GM21717 (cell line): ENCODE results near the gene FAM120A.

ENCODE experiments used
- ATAC-seq: cut with Tn5 transposase; IDR thresholded peaks from one replicate; pipeline ENCODE4 v1.9.1; 2021; ENCODE audit warnings: mild to moderate bottlenecking, moderate library complexity; ENCODE audit not compliant: unreplicated experiment

The FAM120A gene

GRCh38 chr9:93440896-93441580 is 10.4 kb upstream of the FAM120A start:
- no peak for ATAC-seq

- no peak for ATAC-seq
Measured at GRCh38 chr9:93446073-93446472, 5.4 kb upstream of the FAM120A start.

DNA sequence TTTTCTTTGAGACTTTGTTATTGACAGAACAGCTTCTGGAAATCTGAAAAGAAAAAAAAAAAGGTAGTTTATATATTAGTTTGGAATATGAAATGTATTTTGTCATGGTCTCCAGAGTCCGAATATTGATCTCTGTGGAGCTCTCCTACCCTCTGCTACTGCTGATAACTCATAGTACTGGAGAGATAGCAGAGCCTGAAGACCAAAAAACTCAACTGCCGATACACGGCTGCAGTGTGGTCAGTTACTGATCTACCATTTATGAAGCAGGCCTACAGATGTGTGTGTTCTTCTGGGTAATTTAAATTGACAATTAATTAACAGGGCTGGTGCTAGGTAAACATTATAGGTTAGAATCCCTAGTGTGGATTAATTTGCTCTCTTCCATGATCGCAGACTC is 3.8 kb upstream of the FAM120A start:
- no peak for ATAC-seq

- no peak for ATAC-seq
Measured at GRCh38 chr9:93451849-93452709, 594 bp downstream of the FAM120A start.

- no peak for ATAC-seq
Measured at GRCh38 chr9:93452710-93453046, 1.2 kb downstream of the FAM120A start.

DNA sequence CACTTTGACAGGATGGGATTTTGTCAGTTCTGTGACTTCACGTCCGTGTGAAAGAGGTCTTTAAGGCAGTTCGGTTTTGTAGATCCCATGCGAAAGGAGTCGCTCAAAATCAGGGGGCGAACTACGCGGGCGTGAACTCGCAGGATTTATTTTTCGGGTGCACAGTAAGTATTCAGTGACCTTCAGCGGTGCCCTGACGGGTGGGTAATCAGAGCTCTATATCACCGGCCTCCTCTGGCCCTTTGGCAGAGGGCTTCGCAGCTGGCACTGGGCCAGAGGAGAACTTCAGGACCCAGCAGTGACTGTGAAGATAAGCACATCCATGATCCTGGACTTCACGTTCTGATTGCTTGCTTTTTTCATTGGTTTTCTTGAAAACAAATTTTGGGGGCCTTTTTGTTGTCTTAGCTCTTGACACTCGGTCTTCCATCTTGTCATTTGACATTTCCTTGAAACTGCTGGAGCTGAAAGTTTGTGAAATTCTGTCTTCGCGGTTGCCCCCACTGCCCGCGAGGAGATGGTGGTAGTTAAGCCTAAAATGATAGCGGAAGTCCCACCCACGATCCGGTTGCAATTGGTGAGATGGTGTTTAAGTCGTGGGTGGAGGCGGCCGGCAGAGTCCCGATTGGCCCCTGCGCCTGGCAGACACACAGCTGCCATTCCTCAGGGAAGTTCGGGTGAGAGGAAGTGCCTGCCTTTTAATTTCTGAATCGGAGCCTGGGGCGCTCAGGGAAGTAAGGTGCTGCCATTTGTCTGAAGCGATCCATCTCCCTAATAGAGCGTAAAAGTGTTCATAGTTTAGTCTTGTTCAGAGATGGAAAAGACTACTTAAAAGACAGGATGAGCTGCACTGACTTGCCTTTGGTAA is 1.8 kb downstream of the FAM120A start, which contains the start of gene FAM120AOS:
Gene FAM120AOS, minus strand, starts transcription at position 535 of the 868 bp plus-strand sequence. CDS start 872 bp downstream, outside the sequence.
- ATAC-seq, result peak; percentile 72

DNA sequence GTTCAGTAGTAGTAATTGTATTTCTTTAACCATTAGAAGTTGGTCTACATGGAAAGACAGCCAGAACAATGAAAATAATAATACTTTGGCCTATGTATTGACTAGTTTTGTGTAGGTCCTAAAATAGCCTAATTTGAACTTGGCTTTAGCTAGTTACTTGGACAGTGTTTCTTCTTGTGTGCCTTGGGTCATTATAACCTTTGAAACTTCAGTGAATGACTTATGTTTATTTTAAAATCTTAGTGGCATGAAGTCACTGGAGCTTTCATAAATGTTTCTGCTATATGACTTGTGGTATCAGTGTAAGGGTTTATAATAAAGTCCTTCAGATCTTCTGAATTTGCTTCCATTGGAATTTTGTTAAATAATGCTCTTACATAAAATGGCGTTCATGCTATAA is 4.5 kb downstream of the FAM120A start:
- no peak for ATAC-seq

- no peak for ATAC-seq
Measured at GRCh38 chr9:93456504-93456903, 5.0 kb downstream of the FAM120A start.

GRCh38 chr9:93457006-93457405 is 5.5 kb downstream of the FAM120A start:
- no peak for ATAC-seq

- ATAC-seq, result no peak
Measured at GRCh38 chr9:93458712-93459111, 7.2 kb downstream of the FAM120A start.

GRCh38 chr9:93459432-93459847 is 8.0 kb downstream of the FAM120A start:
- no peak for ATAC-seq

DNA sequence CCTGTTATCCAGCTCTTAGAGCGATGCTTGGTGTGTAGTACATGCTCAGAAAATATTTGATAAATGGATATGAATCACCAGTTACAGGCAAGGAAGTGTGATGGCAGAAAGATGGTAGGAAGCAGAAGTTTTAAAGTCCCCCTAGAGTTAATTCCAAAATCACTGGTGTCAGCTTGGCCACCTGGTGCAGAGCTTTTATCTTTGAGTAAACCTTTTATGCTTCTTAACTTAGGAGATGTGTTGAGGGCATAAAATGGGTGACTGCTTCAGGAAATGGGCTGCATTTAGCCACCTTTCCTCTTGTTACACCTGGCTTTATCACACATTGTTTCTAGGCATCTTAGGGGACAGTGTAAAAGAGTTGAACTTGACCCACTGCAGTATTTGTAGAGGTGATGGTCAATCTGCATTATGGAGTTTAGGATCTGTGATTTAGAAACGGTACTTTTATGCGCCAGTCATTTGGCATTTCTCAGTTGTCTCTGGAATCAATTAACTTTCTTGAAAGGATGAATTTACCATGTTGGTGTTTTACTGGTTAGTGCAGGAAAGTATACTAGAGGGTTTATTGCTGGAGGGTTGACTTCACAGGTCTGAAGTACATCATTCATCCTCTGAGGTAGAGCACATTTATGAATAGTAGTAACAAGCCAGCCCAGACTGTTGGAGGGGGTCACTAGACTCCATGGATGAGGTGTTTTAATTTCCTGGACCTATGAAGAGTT is 9.4 kb downstream of the FAM120A start:
- no peak for ATAC-seq

DNA sequence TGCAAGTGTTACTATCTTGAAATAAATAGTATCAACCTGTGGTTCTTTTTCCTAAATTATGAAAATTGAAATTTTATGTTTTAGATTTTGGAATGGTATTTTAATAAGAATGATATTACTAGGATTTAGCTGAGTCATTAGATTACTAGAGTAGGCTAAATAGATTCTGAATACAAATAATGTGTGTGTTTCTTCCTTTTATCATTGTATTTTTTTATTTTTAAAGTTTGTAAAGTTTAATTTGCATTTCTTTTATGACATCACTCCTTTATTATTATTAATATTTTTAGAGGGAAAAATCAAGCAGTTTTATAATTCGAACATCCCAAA is 9.9 kb downstream of the FAM120A start:
- ATAC-seq, result no peak

DNA sequence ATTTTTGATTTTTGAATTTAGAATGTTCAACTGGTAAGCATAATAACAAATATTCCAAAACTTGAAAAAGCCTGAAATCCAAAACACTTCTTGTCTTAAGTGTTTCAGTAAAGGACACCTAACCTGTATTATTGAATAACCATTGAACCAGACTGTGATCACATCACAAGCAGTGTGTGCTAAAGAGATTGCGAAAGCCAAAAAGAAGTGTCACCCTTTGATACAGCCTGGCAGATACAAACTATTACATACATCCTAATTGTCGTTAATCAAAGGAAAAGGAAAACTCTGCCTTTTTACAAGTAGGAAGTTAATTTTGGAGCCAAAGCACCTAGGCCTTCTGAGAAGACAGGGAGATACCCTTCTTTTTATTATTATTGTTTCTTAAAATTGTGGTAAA is 10.3 kb downstream of the FAM120A start:
- no peak for ATAC-seq

GRCh38 chr9:93463638-93464248 is 12.3 kb downstream of the FAM120A start:
- ATAC-seq, result no peak

DNA sequence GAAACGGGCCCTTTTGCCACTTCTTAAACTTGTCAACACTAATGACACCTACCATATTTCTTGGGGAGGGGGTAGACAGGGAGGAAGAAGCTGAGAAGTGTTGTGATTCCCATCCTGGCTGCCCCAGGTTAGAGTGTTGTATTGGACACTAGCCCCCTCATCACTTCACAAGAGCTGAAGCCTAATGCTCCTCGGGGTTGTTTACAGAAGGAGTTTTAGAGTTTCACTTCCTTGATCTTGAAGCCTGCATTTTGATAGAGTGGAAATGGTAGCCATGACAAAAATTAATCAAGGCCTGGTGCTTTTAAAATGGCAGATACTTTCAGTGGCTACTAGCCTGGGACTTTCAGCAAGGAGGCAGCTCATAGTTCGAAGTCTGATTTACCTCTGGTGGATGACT is 12.9 kb downstream of the FAM120A start:
- no peak for ATAC-seq

GRCh38 chr9:93464876-93465275 is 13.4 kb downstream of the FAM120A start:
- no peak for ATAC-seq

- no peak for ATAC-seq
Measured at GRCh38 chr9:93465855-93466254, 14.4 kb downstream of the FAM120A start.

DNA sequence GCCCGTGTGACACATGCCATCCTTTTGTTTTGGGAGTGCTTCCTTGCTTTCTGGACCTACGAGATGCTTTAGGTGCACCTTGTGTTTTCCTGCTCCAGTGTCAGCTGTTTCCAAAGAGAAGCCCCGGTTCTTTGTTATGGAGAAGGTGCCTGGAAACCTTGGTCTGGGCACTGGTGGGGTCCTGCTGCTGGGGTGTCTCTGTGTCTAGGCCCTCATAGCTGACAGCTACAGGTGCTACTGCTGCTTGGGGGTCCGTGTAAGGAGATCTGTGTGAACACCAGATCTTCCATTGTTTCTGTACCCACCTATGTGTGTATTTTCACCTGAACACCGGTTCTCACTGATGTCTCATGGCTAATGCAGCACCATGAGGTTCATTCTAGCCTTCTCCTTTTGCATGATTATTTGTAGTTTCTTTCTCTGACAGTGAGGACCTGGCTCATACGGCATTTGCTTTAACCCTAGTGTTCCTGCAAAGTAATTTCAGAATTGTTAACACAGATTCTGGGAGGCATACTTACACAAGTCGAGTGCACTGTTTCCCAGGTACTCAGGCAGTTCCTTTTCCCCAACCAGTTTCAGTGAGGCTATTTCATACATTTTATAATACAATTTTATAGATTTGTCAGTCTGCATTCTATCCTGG is 15.1 kb downstream of the FAM120A start:
- ATAC-seq, result no peak

- no peak for ATAC-seq
Measured at GRCh38 chr9:93467062-93467416, 15.6 kb downstream of the FAM120A start.
